Measurements from ENCODE around the gene NTHL1.

Gene NTHL1

DNA sequence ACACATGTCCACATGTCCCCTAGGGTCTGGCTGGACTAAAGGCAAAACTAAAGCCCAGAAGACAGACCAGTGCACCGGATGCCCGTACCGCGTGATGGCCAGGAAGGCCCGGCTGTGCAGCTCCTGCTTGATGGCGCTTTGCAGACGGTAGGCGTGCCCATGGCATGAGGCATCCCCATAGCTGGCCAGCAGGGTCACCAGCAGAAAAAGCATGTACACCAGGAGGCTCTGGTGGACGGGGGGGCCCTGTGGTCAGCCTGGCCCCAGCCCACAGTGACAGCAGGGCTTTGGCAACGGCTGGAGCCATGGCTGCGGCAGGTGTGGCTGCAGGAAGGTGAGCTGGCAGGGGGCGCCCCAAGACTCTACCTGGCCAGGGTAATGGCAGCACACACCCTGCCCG lies 45.2 kb upstream of the NTHL1 start:
- no peak for ATAC-seq
- TF ChIP-seq ZNF8 (CRISPR knock-in tag; IDR thresholded peaks at IDR 0.05) (no peak), TOX (CRISPR knock-in tag; IDR thresholded peaks at IDR 0.05; ENCODE audit: borderline replicate concordance) (no peak), ESRRG (CRISPR knock-in tag; IDR thresholded peaks at IDR 0.05) (no peak)
- TF ChIP-seq, protein P1, sequence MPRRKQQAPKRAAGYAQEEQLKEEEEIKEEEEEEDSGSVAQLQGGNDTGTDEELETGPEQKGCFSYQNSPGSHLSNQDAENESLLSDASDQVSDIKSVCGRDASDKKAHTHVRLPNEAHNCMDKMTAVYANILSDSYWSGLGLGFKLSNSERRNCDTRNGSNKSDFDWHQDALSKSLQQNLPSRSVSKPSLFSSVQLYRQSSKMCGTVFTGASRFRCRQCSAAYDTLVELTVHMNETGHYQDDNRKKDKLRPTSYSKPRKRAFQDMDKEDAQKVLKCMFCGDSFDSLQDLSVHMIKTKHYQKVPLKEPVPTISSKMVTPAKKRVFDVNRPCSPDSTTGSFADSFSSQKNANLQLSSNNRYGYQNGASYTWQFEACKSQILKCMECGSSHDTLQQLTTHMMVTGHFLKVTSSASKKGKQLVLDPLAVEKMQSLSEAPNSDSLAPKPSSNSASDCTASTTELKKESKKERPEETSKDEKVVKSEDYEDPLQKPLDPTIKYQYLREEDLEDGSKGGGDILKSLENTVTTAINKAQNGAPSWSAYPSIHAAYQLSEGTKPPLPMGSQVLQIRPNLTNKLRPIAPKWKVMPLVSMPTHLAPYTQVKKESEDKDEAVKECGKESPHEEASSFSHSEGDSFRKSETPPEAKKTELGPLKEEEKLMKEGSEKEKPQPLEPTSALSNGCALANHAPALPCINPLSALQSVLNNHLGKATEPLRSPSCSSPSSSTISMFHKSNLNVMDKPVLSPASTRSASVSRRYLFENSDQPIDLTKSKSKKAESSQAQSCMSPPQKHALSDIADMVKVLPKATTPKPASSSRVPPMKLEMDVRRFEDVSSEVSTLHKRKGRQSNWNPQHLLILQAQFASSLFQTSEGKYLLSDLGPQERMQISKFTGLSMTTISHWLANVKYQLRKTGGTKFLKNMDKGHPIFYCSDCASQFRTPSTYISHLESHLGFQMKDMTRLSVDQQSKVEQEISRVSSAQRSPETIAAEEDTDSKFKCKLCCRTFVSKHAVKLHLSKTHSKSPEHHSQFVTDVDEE (CRISPR knock-in tag; IDR thresholded peaks at IDR 0.05) = no peak

- no peak for TF ChIP-seq TCF4 (CRISPR knock-in tag; IDR thresholded peaks at IDR 0.05; ENCODE audit: borderline replicate concordance)
- TF ChIP-seq CSRNP3 (CRISPR knock-in tag; IDR thresholded peaks at IDR 0.05) = no peak
- TF ChIP-seq, protein P1 (CRISPR knock-in tag; IDR thresholded peaks at IDR 0.05) = no peak
- no peak for TF ChIP-seq ZFP3 (CRISPR knock-in tag; IDR thresholded peaks at IDR 0.05)
- TF ChIP-seq CSDC2 (CRISPR knock-in tag; IDR thresholded peaks at IDR 0.05) = no peak
- no peak for TF ChIP-seq SNAI2 (CRISPR knock-in tag; IDR thresholded peaks at IDR 0.05)
- TF ChIP-seq TOX (CRISPR knock-in tag; IDR thresholded peaks at IDR 0.05; ENCODE audit: borderline replicate concordance) = no peak
- no peak for ATAC-seq
Measured at GRCh38 chr16:2092256-2092620, 44.6 kb upstream of the NTHL1 start.

GRCh38 chr16:2091547-2092255 lies 44.1 kb upstream of the NTHL1 start:
- TF ChIP-seq CSDC2 (CRISPR knock-in tag; IDR thresholded peaks at IDR 0.05) = no peak
- no peak for TF ChIP-seq GLIS3 (CRISPR knock-in tag; IDR thresholded peaks at IDR 0.05)
- no peak for TF ChIP-seq TCF4 (CRISPR knock-in tag; IDR thresholded peaks at IDR 0.05; ENCODE audit: borderline replicate concordance)
- no peak for TF ChIP-seq ZNF8 (CRISPR knock-in tag; IDR thresholded peaks at IDR 0.05)
- TF ChIP-seq ZNF565 (CRISPR knock-in tag; conservative IDR thresholded peaks at IDR 0.05; ENCODE audit: low read depth) = no peak
- no peak for TF ChIP-seq ARNTL (CRISPR knock-in tag; IDR thresholded peaks at IDR 0.05; ENCODE audit: borderline replicate concordance, low read depth)
- TF ChIP-seq TOX (CRISPR knock-in tag; IDR thresholded peaks at IDR 0.05; ENCODE audit: borderline replicate concordance) = no peak
- no peak for TF ChIP-seq PPARA (CRISPR knock-in tag; IDR thresholded peaks at IDR 0.05; ENCODE audit: borderline replicate concordance)
- no peak for TF ChIP-seq ISL1 (CRISPR knock-in tag; IDR thresholded peaks at IDR 0.05)
- TF ChIP-seq ZFP30 (CRISPR knock-in tag; IDR thresholded peaks at IDR 0.05) = no peak
- no peak for TF ChIP-seq PATZ1 (CRISPR knock-in tag; IDR thresholded peaks at IDR 0.05; ENCODE audit: borderline replicate concordance)
- no peak for TF ChIP-seq ESRRG (CRISPR knock-in tag; IDR thresholded peaks at IDR 0.05)
- TF ChIP-seq, protein P2, sequence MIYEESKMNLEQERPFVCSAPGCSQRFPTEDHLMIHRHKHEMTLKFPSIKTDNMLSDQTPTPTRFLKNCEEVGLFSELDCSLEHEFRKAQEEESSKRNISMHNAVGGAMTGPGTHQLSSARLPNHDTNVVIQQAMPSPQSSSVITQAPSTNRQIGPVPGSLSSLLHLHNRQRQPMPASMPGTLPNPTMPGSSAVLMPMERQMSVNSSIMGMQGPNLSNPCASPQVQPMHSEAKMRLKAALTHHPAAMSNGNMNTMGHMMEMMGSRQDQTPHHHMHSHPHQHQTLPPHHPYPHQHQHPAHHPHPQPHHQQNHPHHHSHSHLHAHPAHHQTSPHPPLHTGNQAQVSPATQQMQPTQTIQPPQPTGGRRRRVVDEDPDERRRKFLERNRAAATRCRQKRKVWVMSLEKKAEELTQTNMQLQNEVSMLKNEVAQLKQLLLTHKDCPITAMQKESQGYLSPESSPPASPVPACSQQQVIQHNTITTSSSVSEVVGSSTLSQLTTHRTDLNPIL (CRISPR knock-in tag; IDR thresholded peaks at IDR 0.05; ENCODE audit: low read depth) = no peak
- no peak for TF ChIP-seq ZC3H10 (CRISPR knock-in tag; IDR thresholded peaks at IDR 0.05)
- no peak for TF ChIP-seq POU6F1 (CRISPR knock-in tag; IDR thresholded peaks at IDR 0.05; ENCODE audit: borderline replicate concordance, low read depth)
- no peak for TF ChIP-seq BACH2 (CRISPR knock-in tag; IDR thresholded peaks at IDR 0.05; ENCODE audit: borderline replicate concordance)
- TF ChIP-seq SNAI2 (CRISPR knock-in tag; IDR thresholded peaks at IDR 0.05) = no peak
- TF ChIP-seq ZNF70 (CRISPR knock-in tag; IDR thresholded peaks at IDR 0.05) = no peak
- ATAC-seq = no peak
